Panc1 (cell line): Measurements from ENCODE around the gene FYN. TPM values are rescaled to one million over a fixed set of nuclear protein-coding genes. Genes with fewer than 3 reads are reported as not detected.

Experiments used
- ATAC-seq: fragments of 200-7000 bp; cut with Tn5 transposase; 2 replicates; pipeline ENCODE4 v1.9.1; 2020; ENCODE audit warnings: mild to moderate bottlenecking, moderate library complexity
- BruUV-seq: library from RNA; stranded (reverse); fragments of 400-500 nt; replicated peaks from 2 replicates; lab custom pipeline; 2021; lab: Mats Ljungman, UMichigan
- CTCF ChIA-PET: fragments of 300-600 bp; sonication (Branson Sonifier 250); formaldehyde crosslinking; loops from one replicate; lab custom pipeline; 2022; ENCODE audit warnings: antibody characterized with exemption; lab: Charles Lee
- POLR2A ChIA-PET: fragments of 300-600 bp; sonication (Branson Sonifier 250); formaldehyde crosslinking; loops from one replicate; lab custom pipeline; 2022; ENCODE audit warnings: antibody characterized with exemption; lab: Charles Lee
- DNase-seq: peaks from one replicate; pipeline ENCODE4 v3.0.0-alpha.2; 2010; ENCODE audit warnings: low read depth, low spot score
- H3K27ac ChIP-seq: 2 replicates; pipeline ENCODE4 v1.5.1; 2011; ENCODE audit warnings: mild to moderate bottlenecking, low read length, inconsistent platforms
- H3K27me3 ChIP-seq: fragments of 200-500 bp; sonication (Bioruptor generic); 2 replicates; pipeline ENCODE4 v1.6.0; 2014; ENCODE audit warnings: low read length, inconsistent platforms; ENCODE audit not compliant: control insufficient read depth, insufficient read depth
- H3K36me3 ChIP-seq: fragments of 200-500 bp; sonication (Bioruptor generic); 2 replicates; pipeline ENCODE4 v1.5.1; 2014; ENCODE audit warnings: inconsistent platforms, mild to moderate bottlenecking, low read length, moderate library complexity; ENCODE audit not compliant: control insufficient read depth, insufficient read depth
- H3K4me1 ChIP-seq: 2 replicates; pipeline ENCODE4 v1.5.1; 2011; ENCODE audit warnings: inconsistent platforms, mild to moderate bottlenecking, low read length, moderate library complexity; ENCODE audit not compliant: control insufficient read depth, insufficient read depth
- H3K4me3 ChIP-seq, 2 experiments: 2 replicates each; pipeline ENCODE4 v1.5.1; 2011 to 2012; ENCODE audit warnings: low read depth in 2 of 2, low read length in 2 of 2, mild to moderate bottlenecking in 2 of 2, inconsistent platforms in 1 of 2, moderate library complexity in 1 of 2
- H3K9me3 ChIP-seq: fragments of 200-500 bp; sonication (Bioruptor generic); 2 replicates; pipeline ENCODE4 v1.5.1; 2014; ENCODE audit warnings: low read depth, mild to moderate bottlenecking, inconsistent platforms, low read length, moderate library complexity; ENCODE audit not compliant: control insufficient read depth, insufficient read depth
- POLR2AphosphoS5 ChIP-seq: IDR thresholded peaks from 2 replicates; pipeline ENCODE4 v1.6.1; 2012; ENCODE audit warnings: mild to moderate bottlenecking, low read depth, low read length, moderate library complexity
- SIN3A ChIP-seq: IDR thresholded peaks from 2 replicates; pipeline ENCODE4 v1.6.1; 2012; ENCODE audit warnings: low read depth, mild to moderate bottlenecking, low read length, moderate library complexity, borderline replicate concordance; ENCODE audit not compliant: insufficient read depth
- TCF7L2 ChIP-seq: IDR thresholded peaks from 2 replicates; pipeline ENCODE4 v1.6.1; 2011; ENCODE audit warnings: mild to moderate bottlenecking, low read depth, low read length, inconsistent platforms
- in situ Hi-C: cut with HindIII; loops from 2 replicates; pipeline ENCODE4 v1.10.0; 2016; ENCODE audit warnings: low sequenced_read_pairs, low pct_unique_long_range_greater_than_20kb
- intact Hi-C: fragments of 100-400 bp; cut with micrococcal nuclease; formaldehyde crosslinking; loops from one replicate; pipeline ENCODE4 v1.10.0; 2022; ENCODE audit not compliant: unreplicated experiment
- total RNA-seq: library from RNA; stranded (reverse); gene quantifications from one replicate; pipeline ENCODE4 v1.2.1, GENCODE V29; 2021; ENCODE audit not compliant: unreplicated experiment
- TF ChIP-seq, protein P1 (sequence below), 2 experiments: IDR thresholded peaks; 2 replicates each; pipeline ENCODE4 v1.6.1; 2011 to 2012; ENCODE audit warnings: low read depth in 2 of 2, control low read depth in 1 of 2, low read length in 1 of 2, mild to moderate bottlenecking in 1 of 2, moderate library complexity in 1 of 2; ENCODE audit not compliant: insufficient read depth in 1 of 2
- TF ChIP-seq, protein P2 (sequence below): fragments of 450-650 bp; IDR thresholded peaks from 2 replicates; pipeline ENCODE4 v1.5.1; 2017; ENCODE audit warnings: mild to moderate bottlenecking

FYN gene
- total RNA-seq, 1 experiment from 2014 or later = 4.2 TPM

DNA sequence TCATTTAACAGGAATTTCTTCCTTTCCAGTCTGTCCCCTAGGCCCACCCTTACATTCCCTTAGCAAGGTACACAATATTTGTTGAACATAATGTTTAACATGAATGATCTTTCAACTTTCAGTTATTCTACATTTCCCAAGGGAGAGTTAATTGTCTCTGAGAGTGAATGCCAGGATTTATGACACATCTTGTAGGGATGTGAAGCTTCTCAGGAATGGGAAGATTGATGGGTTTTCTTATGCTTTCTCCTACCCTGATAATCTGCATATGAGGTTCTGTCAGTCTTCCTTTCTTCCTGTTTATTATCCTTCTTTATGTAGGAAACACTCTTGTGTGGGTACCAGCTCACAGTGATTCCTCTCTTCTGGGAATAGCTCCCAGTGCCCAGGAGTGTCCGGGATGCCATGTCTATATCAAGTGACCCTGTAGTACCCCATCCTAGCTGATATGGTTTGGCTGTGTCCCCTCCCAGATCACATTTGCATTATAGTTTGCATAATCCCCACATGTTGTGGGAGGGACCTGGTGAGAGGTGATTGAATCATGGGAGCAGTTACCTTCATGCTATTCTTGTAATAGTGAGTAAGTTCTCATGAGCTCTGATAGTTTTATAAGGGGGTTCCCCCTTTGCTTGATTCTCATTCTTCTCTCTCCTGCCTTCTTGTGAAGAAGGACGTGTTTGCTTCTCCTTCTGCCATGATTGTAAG, 7.1 kb upstream of the FYN start:
- in situ Hi-C loops (no loop called here), intact Hi-C loops (no loop called here)
- H3K4me3 ChIP-seq = no peak overlapping the region
- DNase-seq = no peak
- H3K9me3 ChIP-seq = no peaks in the 10 kb centered on the region
- no TSS peak for BruUV-seq
- no peaks in the 10 kb centered on the region for H3K36me3 ChIP-seq
- no peak for ATAC-seq
- no peak overlapping the region for H3K27ac ChIP-seq
- no peaks in the 10 kb centered on the region for H3K4me1 ChIP-seq
- H3K27me3 ChIP-seq = peaks cover 16% of the 10 kb centered on the region
- POLR2A ChIA-PET = no interaction called here
- TF ChIP-seq, protein P1, sequence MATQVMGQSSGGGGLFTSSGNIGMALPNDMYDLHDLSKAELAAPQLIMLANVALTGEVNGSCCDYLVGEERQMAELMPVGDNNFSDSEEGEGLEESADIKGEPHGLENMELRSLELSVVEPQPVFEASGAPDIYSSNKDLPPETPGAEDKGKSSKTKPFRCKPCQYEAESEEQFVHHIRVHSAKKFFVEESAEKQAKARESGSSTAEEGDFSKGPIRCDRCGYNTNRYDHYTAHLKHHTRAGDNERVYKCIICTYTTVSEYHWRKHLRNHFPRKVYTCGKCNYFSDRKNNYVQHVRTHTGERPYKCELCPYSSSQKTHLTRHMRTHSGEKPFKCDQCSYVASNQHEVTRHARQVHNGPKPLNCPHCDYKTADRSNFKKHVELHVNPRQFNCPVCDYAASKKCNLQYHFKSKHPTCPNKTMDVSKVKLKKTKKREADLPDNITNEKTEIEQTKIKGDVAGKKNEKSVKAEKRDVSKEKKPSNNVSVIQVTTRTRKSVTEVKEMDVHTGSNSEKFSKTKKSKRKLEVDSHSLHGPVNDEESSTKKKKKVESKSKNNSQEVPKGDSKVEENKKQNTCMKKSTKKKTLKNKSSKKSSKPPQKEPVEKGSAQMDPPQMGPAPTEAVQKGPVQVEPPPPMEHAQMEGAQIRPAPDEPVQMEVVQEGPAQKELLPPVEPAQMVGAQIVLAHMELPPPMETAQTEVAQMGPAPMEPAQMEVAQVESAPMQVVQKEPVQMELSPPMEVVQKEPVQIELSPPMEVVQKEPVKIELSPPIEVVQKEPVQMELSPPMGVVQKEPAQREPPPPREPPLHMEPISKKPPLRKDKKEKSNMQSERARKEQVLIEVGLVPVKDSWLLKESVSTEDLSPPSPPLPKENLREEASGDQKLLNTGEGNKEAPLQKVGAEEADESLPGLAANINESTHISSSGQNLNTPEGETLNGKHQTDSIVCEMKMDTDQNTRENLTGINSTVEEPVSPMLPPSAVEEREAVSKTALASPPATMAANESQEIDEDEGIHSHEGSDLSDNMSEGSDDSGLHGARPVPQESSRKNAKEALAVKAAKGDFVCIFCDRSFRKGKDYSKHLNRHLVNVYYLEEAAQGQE (IDR thresholded peaks at IDR 0.05; ENCODE audit: insufficient read depth in 1 of 2, low read depth in 2 of 2, low read length in 1 of 2) = no peak
- no peak for TF ChIP-seq SIN3A
- no peak for TF ChIP-seq POLR2AphosphoS5
- no peak for TF ChIP-seq TCF7L2
- TF ChIP-seq, protein P2, sequence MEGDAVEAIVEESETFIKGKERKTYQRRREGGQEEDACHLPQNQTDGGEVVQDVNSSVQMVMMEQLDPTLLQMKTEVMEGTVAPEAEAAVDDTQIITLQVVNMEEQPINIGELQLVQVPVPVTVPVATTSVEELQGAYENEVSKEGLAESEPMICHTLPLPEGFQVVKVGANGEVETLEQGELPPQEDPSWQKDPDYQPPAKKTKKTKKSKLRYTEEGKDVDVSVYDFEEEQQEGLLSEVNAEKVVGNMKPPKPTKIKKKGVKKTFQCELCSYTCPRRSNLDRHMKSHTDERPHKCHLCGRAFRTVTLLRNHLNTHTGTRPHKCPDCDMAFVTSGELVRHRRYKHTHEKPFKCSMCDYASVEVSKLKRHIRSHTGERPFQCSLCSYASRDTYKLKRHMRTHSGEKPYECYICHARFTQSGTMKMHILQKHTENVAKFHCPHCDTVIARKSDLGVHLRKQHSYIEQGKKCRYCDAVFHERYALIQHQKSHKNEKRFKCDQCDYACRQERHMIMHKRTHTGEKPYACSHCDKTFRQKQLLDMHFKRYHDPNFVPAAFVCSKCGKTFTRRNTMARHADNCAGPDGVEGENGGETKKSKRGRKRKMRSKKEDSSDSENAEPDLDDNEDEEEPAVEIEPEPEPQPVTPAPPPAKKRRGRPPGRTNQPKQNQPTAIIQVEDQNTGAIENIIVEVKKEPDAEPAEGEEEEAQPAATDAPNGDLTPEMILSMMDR = no peak
- CTCF ChIA-PET = no interaction called here

DNA sequence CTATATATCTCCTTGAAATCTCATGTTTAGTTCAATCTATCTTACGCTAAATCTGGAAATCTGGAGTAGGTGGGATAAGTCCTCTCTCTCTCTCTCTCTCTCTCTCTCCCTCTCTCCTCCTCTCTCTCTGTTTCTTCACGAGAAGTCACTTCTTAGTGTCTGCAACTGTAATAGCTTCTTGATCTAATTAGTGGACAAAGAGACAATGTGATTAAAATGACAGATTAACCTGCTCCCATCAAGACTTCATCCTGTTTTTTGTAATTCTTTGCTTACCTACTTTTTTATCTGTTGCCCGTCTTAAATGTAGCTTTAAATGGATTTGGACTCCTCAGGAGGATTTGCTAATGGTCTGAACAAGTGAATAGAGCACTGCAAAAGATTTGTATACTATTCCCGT, 2.5 kb upstream of the FYN start:
- BruUV-seq = no TSS peak
- peaks cover 39% of the 10 kb centered on the region for H3K27me3 ChIP-seq
- H3K4me1 ChIP-seq = peaks cover 12% of the 10 kb centered on the region
- TF ChIP-seq, protein P1 (IDR thresholded peaks at IDR 0.05; ENCODE audit: insufficient read depth in 1 of 2, low read depth in 2 of 2, low read length in 1 of 2) = no peak
- no peak for TF ChIP-seq SIN3A
- TF ChIP-seq, protein P2 = no peak
- TF ChIP-seq TCF7L2 = no peak
- H3K9me3 ChIP-seq = no peaks in the 10 kb centered on the region
- no peak overlapping the region for H3K4me3 ChIP-seq
- ATAC-seq = no peak
- CTCF ChIA-PET = interaction anchor here (0.7 kb wide), 1 partner anchor 168 kb away, joined by 3 read pairs; no protein-coding TSS in a partner anchor
- in situ Hi-C loops (no loop called here), intact Hi-C loops (no loop called here)
- DNase-seq = no peak
- no peaks in the 10 kb centered on the region for H3K36me3 ChIP-seq
- H3K27ac ChIP-seq = no peak overlapping the region
- POLR2A ChIA-PET = no interaction called here
